Heart right ventricle (tissue), 16 donors: ENCODE results near the gene FAIM2. TPM values are rescaled to one million over a fixed set of nuclear protein-coding genes. Genes with fewer than 3 reads are reported as not detected.

ENCODE experiments used
- ATAC-seq, 8 donors: fragments of 200-7000 bp; cut with Tn5 transposase; one replicate each; pipeline ENCODE4 v1.9.1; 2020; ENCODE audit warnings: mild to moderate bottlenecking in 8 of 8, moderate library complexity in 8 of 8, moderate number of reproducible peaks in 1 of 8
- DNase-seq, 2 donors: peaks; one replicate each; pipeline ENCODE4 v3.0.0-alpha.2; 2020
- H3K27ac ChIP-seq, 10 donors: fragments of 200-600 bp; sonication (generic) in 2 of 10; one replicate each; pipeline versions ENCODE4 v1.5.0 to v1.8.0; 2020 to 2022; ENCODE audit warnings: mild to moderate bottlenecking in 3 of 10
- H3K27me3 ChIP-seq, 7 donors: fragments of 200-600 bp; one replicate each; pipeline ENCODE4 v1.8.0; 2021 to 2022; ENCODE audit warnings: mild to moderate bottlenecking in 2 of 7
- H3K36me3 ChIP-seq, 9 donors: fragments of 200-600 bp; sonication (generic) in 1 of 9; one replicate each; pipeline versions ENCODE4 v1.5.0 to v1.8.0; 2020 to 2022; ENCODE audit warnings: mild to moderate bottlenecking in 2 of 9
- H3K4me1 ChIP-seq, 9 donors: fragments of 200-600 bp; sonication (generic) in 1 of 9; one replicate each; pipeline versions ENCODE4 v1.5.0 to v1.8.0; 2020 to 2022; ENCODE audit warnings: mild to moderate bottlenecking in 4 of 9
- H3K4me3 ChIP-seq, 10 donors: fragments of 200-600 bp; sonication (generic) in 2 of 10; one replicate each; pipeline versions ENCODE4 v1.5.0 to v1.8.0; 2020 to 2022; ENCODE audit warnings: mild to moderate bottlenecking in 7 of 10, moderate library complexity in 2 of 10
- H3K9me3 ChIP-seq, 11 donors: fragments of 200-600 bp in 10 of 11; sonication (generic) in 2 of 11; one replicate each; pipeline versions ENCODE4 v1.5.0 to v1.8.0; 2013 to 2022; ENCODE audit warnings: mild to moderate bottlenecking in 2 of 11, control low read depth in 1 of 11, moderate library complexity in 1 of 11
- WGBS, 2 donors: extraction: QIAGEN DNeasy Blood & Tissue Kit; methylation state at CpG; one replicate each; pipeline ENCODE4 v1.1.7; 2013; ENCODE audit warnings: inconsistent platforms in 1 of 2; 5-methylcytosine and 5-hydroxymethylcytosine counted together
- intact Hi-C, 10 donors: fragments of 100-400 bp; cut with DNase I; formaldehyde crosslinking; loops; one replicate each; pipeline versions ENCODE4 v1.11.1 to v1.14.2; 2022
- polyA plus RNA-seq, 2 donors: library from polyadenylated mRNA; stranded (reverse); fragments of 200-250 nt; gene quantifications; one replicate each; pipeline ENCODE4 v1.2.3, GENCODE V29; 2013
- total RNA-seq, 10 donors: library from RNA; stranded (reverse); fragmentation: NEBNext Ultra II Directional in 3 of 10; extraction: Animal tissue kit (Norgen Biotek cat#: 25700) in 3 of 10; gene quantifications; one replicate each; pipeline versions ENCODE4 v1.2.1 to v1.2.4, GENCODE V29; 2021 to 2023
- TF ChIP-seq, protein P1 (sequence below), 9 donors: fragments of 200-600 bp; sonication (generic) in 2 of 9; IDR thresholded peaks; one replicate each; pipeline versions ENCODE4 v1.5.0 to v1.8.0; 2021 to 2022; ENCODE audit warnings: antibody characterized with exemption in 9 of 9, mild to moderate bottlenecking in 5 of 9, moderate library complexity in 1 of 9
- donor health status: Arrhythmogenic right ventricular cardiomyopathy.
- donor health status: ischemic (EF 13 %, LVEDD 7.1; RV severe dilation, severe dysfunction).
- donor health status: healthy with polysubstance abuse.
- donor health status: DM: no; HTN: yes; CAD: no.
- donor health status: DM: no; HTN: no; CAD: no.
- donor health status: ischemic (EF 25% LVEDD 6.9; RV normal size, moderate dysfunction).
- donor health status: ischemic (EF 25% LVEDD 5.7; RV mildly dilated, moderate dysfunction).
- donor health status: healthy.
- donor health status: DM: yes; HTN: yes; CAD: no.
- donor health status: Ischemic cardiomyopathy.
- donor health status: ischemic (EF 35%, LVEDD 5.7; RV mildly dilated, moderate dysfunction).
- donor health status: nonischemic (EF 11% LVEDD 7.7; RV severe dilation, severe dysfunction).
- donor health status: DM: yes; HTN: yes; CAD: no.
- donor health status: PGD.
- donor health status: ischemic (EF 29% LVEDD 5.4; RV normal size, mild dysfunction).
- donor health status: nonischemic (EF 23%, LVEDD 6.1; RV moderate dilation, normal function).

The FAIM2 gene
- total and polyA plus RNA-seq, 12 donors, result 1.2 to 15.0 (median 3.5) TPM

DNA sequence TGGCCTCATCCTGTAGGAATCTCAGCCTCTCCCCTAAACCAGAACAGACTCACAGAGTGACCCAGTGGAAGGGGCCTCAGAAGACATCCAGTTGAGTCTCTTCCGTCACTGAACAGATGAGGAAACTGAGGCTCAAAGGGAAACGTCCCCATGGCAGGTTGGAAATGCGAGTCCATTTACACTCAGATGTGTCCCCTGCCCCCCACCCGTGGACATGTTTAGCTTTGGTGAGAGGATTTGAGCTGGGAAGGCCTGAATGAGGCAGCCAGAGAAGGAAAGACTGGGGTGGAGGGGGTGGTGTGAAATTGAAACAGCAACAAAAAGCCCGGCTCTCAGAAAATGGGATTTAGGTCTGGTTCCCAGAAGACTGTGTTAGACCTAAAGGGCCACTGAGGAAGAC is 1.7 kb downstream of the FAIM2 start:
- no peak overlapping the region for H3K27ac ChIP-seq
- 88 to 92% methylated on average over 5 of the region's 5 CpGs for WGBS, 2 donors
- ATAC-seq (no peak), DNase-seq (no peak)
- H3K9me3 ChIP-seq, result no peaks in the 10 kb centered on the region
- peaks cover 0 to 14% (median 10%) of the 10 kb centered on the region in 9 donors for H3K4me1 ChIP-seq
- H3K36me3 ChIP-seq, result no peaks in the 10 kb centered on the region
- intact Hi-C loops, result no loop called here
- TF ChIP-seq, protein P1, sequence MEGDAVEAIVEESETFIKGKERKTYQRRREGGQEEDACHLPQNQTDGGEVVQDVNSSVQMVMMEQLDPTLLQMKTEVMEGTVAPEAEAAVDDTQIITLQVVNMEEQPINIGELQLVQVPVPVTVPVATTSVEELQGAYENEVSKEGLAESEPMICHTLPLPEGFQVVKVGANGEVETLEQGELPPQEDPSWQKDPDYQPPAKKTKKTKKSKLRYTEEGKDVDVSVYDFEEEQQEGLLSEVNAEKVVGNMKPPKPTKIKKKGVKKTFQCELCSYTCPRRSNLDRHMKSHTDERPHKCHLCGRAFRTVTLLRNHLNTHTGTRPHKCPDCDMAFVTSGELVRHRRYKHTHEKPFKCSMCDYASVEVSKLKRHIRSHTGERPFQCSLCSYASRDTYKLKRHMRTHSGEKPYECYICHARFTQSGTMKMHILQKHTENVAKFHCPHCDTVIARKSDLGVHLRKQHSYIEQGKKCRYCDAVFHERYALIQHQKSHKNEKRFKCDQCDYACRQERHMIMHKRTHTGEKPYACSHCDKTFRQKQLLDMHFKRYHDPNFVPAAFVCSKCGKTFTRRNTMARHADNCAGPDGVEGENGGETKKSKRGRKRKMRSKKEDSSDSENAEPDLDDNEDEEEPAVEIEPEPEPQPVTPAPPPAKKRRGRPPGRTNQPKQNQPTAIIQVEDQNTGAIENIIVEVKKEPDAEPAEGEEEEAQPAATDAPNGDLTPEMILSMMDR (IDR thresholded peaks at IDR 0.05), result no peak
- peaks cover 0 to 47% (median 35%) of the 10 kb centered on the region in 7 donors for H3K27me3 ChIP-seq
- no peak overlapping the region for H3K4me3 ChIP-seq

DNA sequence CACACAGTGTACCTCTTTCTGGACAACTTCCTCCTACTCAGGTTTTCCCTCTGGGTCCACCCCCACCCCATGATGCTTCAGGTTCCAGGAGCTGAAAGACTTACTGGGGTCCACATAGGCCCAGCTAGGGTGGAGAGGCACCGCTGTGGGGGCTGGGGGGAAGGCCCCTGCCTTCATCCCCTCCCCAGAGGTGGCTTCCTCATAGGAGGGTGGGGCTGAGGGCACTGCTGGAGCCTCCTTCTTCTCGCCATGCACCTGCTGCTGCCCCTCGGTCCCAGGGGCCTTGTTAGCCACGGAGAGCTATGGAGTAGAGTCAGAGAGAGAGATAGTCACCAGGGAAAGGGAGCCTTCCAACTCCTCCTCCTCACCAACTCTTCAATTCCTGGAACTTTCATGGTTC is 2.7 kb downstream of the FAIM2 start:
- H3K36me3 ChIP-seq, result no peaks in the 10 kb centered on the region
- DNase-seq, result no peak
- intact Hi-C loops, result no loop called here
- ATAC-seq, result no peak
- TF ChIP-seq, protein P1 (IDR thresholded peaks at IDR 0.05), result no peak
- no peak overlapping the region for H3K4me3 ChIP-seq
- H3K27me3 ChIP-seq, result peaks cover 0 to 41% (median 35%) of the 10 kb centered on the region in 7 donors
- 81 to 91% methylated on average over 4 of the region's 4 CpGs for WGBS, 2 donors
- H3K4me1 ChIP-seq, result peaks cover 0 to 14% (median 10%) of the 10 kb centered on the region in 9 donors
- H3K27ac ChIP-seq, result no peak overlapping the region
- H3K9me3 ChIP-seq, result no peaks in the 10 kb centered on the region

DNA sequence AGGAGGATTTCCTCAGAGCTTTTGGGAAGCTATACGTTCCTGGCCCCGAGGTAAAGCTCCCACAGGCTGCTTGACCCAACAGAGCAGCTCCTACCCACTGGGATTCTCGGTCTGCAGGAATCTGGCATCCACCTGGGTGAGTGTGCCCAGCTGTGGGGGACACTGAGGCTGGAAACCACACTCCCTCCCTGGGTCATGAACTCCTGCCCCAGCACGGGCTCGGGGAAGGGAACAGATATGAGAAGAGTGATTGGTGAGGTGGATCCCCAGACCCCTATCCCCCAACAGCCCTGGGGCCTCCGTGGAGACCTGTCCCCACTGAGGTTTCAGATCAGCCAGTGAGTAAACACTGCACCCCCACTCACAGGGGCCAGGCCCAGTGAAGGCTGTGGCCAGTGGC is 3.3 kb downstream of the FAIM2 start:
- WGBS, 2 donors, result 72 to 74% methylated on average over 6 of the region's 6 CpGs
- ATAC-seq, result no peak
- no peak overlapping the region for H3K4me3 ChIP-seq

DNA sequence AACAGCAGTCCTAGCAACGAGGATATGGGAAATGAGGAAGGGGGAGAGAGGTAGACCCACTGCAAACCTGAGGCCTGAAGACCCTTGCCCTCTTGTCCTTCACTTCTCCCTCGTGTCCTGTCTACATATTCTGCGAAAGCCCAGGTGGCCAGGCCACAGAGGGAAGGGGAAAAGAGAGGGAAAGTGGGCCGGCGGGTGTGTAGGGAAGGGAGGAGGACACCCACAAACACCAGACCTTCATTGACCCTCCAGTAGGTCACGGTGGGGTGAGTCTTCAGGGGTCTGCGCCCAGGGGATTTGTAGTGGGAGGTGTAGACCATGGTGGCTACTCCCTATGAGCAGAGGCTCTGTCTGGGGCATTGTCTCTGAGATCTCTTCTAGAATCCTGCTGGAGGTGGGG is 3.8 kb downstream of the FAIM2 start:
- H3K4me1 ChIP-seq, result peaks cover 0 to 14% (median 10%) of the 10 kb centered on the region in 9 donors
- H3K27ac ChIP-seq, result no peak overlapping the region
- peaks cover 0 to 39% (median 30%) of the 10 kb centered on the region in 7 donors for H3K27me3 ChIP-seq
- TF ChIP-seq, protein P1 (IDR thresholded peaks at IDR 0.05), result no peak
- no peaks in the 10 kb centered on the region for H3K36me3 ChIP-seq
- 84 to 87% methylated on average over 7 of the region's 7 CpGs for WGBS, 2 donors
- ATAC-seq, result no peak
- no peak for DNase-seq
- intact Hi-C loops, result no loop called here
- no peaks in the 10 kb centered on the region for H3K9me3 ChIP-seq
- H3K4me3 ChIP-seq, result no peak overlapping the region

More for the DNA sequence above, 3.3 kb downstream of the FAIM2 start:
- no peaks in the 10 kb centered on the region for H3K36me3 ChIP-seq
- no peaks in the 10 kb centered on the region for H3K9me3 ChIP-seq
- intact Hi-C loops, result no loop called here
- DNase-seq, result no peak
- H3K27ac ChIP-seq, result no peak overlapping the region
- TF ChIP-seq, protein P1 (IDR thresholded peaks at IDR 0.05), result no peak
- H3K27me3 ChIP-seq, result peaks cover 0 to 39% (median 32%) of the 10 kb centered on the region in 7 donors
- peaks cover 0 to 14% (median 10%) of the 10 kb centered on the region in 9 donors for H3K4me1 ChIP-seq
